Activated B cell treated with CpG ODN at 0.5 μM for 24 hours (primary cell): Measurements from ENCODE around the gene IQGAP3. TPM values are rescaled to one million over a fixed set of nuclear protein-coding genes. Genes with fewer than 3 reads are reported as not detected.

Experiments
- ATAC-seq: fragments of 200-7000 bp; cut with Tn5 transposase; one replicate; pipeline ENCODE4 v1.10.0; 2021; ENCODE audit warnings: low read depth, mild to moderate bottlenecking, moderate library complexity
- CTCF ChIA-PET: fragments of 350-600 bp; sonication (Branson Sonifier 250); formaldehyde crosslinking; loops from one replicate; lab custom pipeline; 2021; ENCODE audit warnings: antibody characterized with exemption; lab: Charles Lee
- POLR2A ChIA-PET: fragments of 350-600 bp; sonication (Branson Sonifier 250); formaldehyde crosslinking; loops from one replicate; lab custom pipeline; 2021; ENCODE audit warnings: antibody characterized with exemption; lab: Charles Lee
- DNase-seq: peaks from one replicate; pipeline ENCODE4 v3.0.0; 2022
- H3K27ac Mint-ChIP-seq: one replicate; pipeline ENCODE4 v1.8.0; 2020; ENCODE audit warnings: mixed read lengths
- H3K27me3 Mint-ChIP-seq: one replicate; pipeline ENCODE4 v1.8.0; 2021; ENCODE audit warnings: mixed read lengths
- H3K36me3 Mint-ChIP-seq: one replicate; pipeline ENCODE4 v1.8.0; 2021; ENCODE audit warnings: low read depth, mixed read lengths
- H3K4me1 Mint-ChIP-seq: one replicate; pipeline ENCODE4 v1.8.0; 2021; ENCODE audit warnings: mixed read lengths
- H3K4me3 Mint-ChIP-seq: one replicate; pipeline ENCODE4 v1.8.0; 2020; ENCODE audit warnings: mild to moderate bottlenecking, mixed read lengths
- H3K9me3 Mint-ChIP-seq: one replicate; pipeline ENCODE4 v1.8.0; 2020; ENCODE audit warnings: mixed read lengths
- CTCF ChIP-seq: fragments of 200-600 bp; IDR thresholded peaks from one replicate; pipeline ENCODE4 v1.8.0; 2022; ENCODE audit warnings: antibody characterized with exemption, mild to moderate bottlenecking
- intact Hi-C: fragments of 100-400 bp; cut with micrococcal nuclease; formaldehyde crosslinking; loops from one replicate; pipeline ENCODE4 v1.15.1; 2024
- total RNA-seq: library from RNA; stranded (reverse); gene quantifications from 2 replicates; pipeline ENCODE4 v1.2.3, GENCODE V29; 2022

IQGAP3 gene
- total RNA-seq, 1 donor from 2014 or later, result 0.29 TPM

GRCh38 chr1:156533568-156534220 lies 38.7 kb downstream of the IQGAP3 start:
- POLR2A ChIA-PET, result no interaction called here

GRCh38 chr1:156532374-156532773 lies 40.0 kb downstream of the IQGAP3 start:
- H3K4me1 Mint-ChIP-seq, result no peaks in the 10 kb centered on the region
- no peak overlapping the region for H3K4me3 Mint-ChIP-seq
- H3K27ac Mint-ChIP-seq, result no peak overlapping the region
- H3K27me3 Mint-ChIP-seq, result no peaks in the 10 kb centered on the region
- intact Hi-C loops, result no loop called here
- ChIA-PET CTCF (no interaction called here), POLR2A (interaction anchor here (0.7 to 1.1 kb wide), 3 partner anchors 17 to 73 kb away, joined by 3 to 13 read pairs (median 3); no protein-coding TSS in a partner anchor)
- no peaks in the 10 kb centered on the region for H3K36me3 Mint-ChIP-seq
- ATAC-seq (no peak), DNase-seq (no peak)
- no peak for TF ChIP-seq CTCF
- H3K9me3 Mint-ChIP-seq, result no peaks in the 10 kb centered on the region

More at GRCh38 chr1:156533568-156534220, 38.7 kb downstream of the IQGAP3 start:
- no peak for DNase-seq
- Mint-ChIP-seq H3K36me3 (no peaks in the 10 kb centered on the region), H3K27ac (no peak overlapping the region), H3K4me3 (no peak overlapping the region), H3K9me3 (no peaks in the 10 kb centered on the region), H3K27me3 (no peaks in the 10 kb centered on the region), H3K4me1 (no peaks in the 10 kb centered on the region)
- no peak for TF ChIP-seq CTCF
- intact Hi-C loops, result no loop called here
- CTCF ChIA-PET, result no interaction called here
- ATAC-seq, result no peak

GRCh38 chr1:156530006-156530405 lies 42.4 kb downstream of the IQGAP3 start:
- no peak for ATAC-seq
- peaks cover 5% of the 10 kb centered on the region for H3K4me1 Mint-ChIP-seq
- no peak for TF ChIP-seq CTCF
- intact Hi-C loops, result no loop called here
- no peak for DNase-seq
- no peaks in the 10 kb centered on the region for H3K9me3 Mint-ChIP-seq
- ChIA-PET POLR2A (interaction anchor here (0.7 kb wide), 1 partner anchor 356 kb away, joined by 3 read pairs; no protein-coding TSS in a partner anchor), CTCF (no interaction called here)
- no peaks in the 10 kb centered on the region for H3K27me3 Mint-ChIP-seq
- H3K36me3 Mint-ChIP-seq, result no peaks in the 10 kb centered on the region
- no peak overlapping the region for H3K27ac Mint-ChIP-seq
- no peak overlapping the region for H3K4me3 Mint-ChIP-seq

GRCh38 chr1:156528875-156529425 lies 43.4 kb downstream of the IQGAP3 start:
- ChIA-PET CTCF (interaction anchor here (1.6 kb wide), 1 partner anchor 143 kb away, joined by 8 read pairs; no protein-coding TSS in a partner anchor), POLR2A (interaction anchor here (0.6 to 0.8 kb wide), 2 partner anchors 24 to 28 kb away, joined by 3 to 4 read pairs; partner anchors contain the start of gene MEF2D)

More at GRCh38 chr1:156528875-156529425, 43.4 kb downstream of the IQGAP3 start:
- H3K27me3 Mint-ChIP-seq, result no peaks in the 10 kb centered on the region
- intact Hi-C loops, result loop anchor here (5.0 kb wide), 1 partner anchor 43 kb away; the partner anchor contains the start of gene IQGAP3
- no peak for DNase-seq
- H3K36me3 Mint-ChIP-seq, result no peaks in the 10 kb centered on the region
- H3K27ac Mint-ChIP-seq, result no peak overlapping the region
- H3K4me3 Mint-ChIP-seq, result no peak overlapping the region
- no peak for ATAC-seq
- no peaks in the 10 kb centered on the region for H3K9me3 Mint-ChIP-seq
- no peak for TF ChIP-seq CTCF
- peaks cover 15% of the 10 kb centered on the region for H3K4me1 Mint-ChIP-seq
